Endothelial cell (in vitro differentiated cells): Measurements from ENCODE around the gene NKIRAS1. TPM values are rescaled to one million over a fixed set of nuclear protein-coding genes. Genes with fewer than 3 reads are reported as not detected.

ENCODE experiments used
- DNase-seq: peaks from one replicate; pipeline ENCODE4 v3.0.0; 2021; ENCODE audit warnings: low spot score
- H3K27ac Mint-ChIP-seq: one replicate; pipeline ENCODE4 v1.8.0; 2021; ENCODE audit warnings: mixed read lengths, inconsistent platforms; ENCODE audit not compliant: unreplicated experiment
- H3K27me3 Mint-ChIP-seq: one replicate; pipeline ENCODE4 v1.8.0; 2021; ENCODE audit warnings: mild to moderate bottlenecking, moderate library complexity, mixed read lengths, inconsistent platforms; ENCODE audit not compliant: unreplicated experiment
- H3K36me3 Mint-ChIP-seq: one replicate; pipeline ENCODE4 v1.8.0; 2021; ENCODE audit warnings: mild to moderate bottlenecking, low read depth, mixed read lengths, inconsistent platforms; ENCODE audit not compliant: unreplicated experiment
- H3K4me1 Mint-ChIP-seq: one replicate; pipeline ENCODE4 v1.8.0; 2021; ENCODE audit warnings: mild to moderate bottlenecking, mixed read lengths, inconsistent platforms; ENCODE audit not compliant: unreplicated experiment
- H3K4me3 Mint-ChIP-seq: one replicate; pipeline ENCODE4 v1.8.0; 2021; ENCODE audit warnings: mild to moderate bottlenecking, mixed read lengths, inconsistent platforms; ENCODE audit not compliant: unreplicated experiment
- H3K9me3 Mint-ChIP-seq: one replicate; pipeline ENCODE4 v1.8.0; 2021; ENCODE audit warnings: mixed read lengths, inconsistent platforms; ENCODE audit not compliant: unreplicated experiment
- total RNA-seq: library from RNA; stranded (reverse); fragmentation: NEBNext Ultra II Directional; extraction: Animal tissue kit (Norgen Biotek cat#: 25700); gene quantifications from one replicate; pipeline ENCODE4 v1.2.1, GENCODE V29; 2021; ENCODE audit not compliant: unreplicated experiment
- TF ChIP-seq, protein P1 (sequence below): fragments of 200-600 bp; sonication (generic); IDR thresholded peaks from one replicate; pipeline ENCODE4 v1.5.0; 2021; ENCODE audit warnings: antibody characterized with exemption; ENCODE audit not compliant: unreplicated experiment

Gene NKIRAS1
- total RNA-seq, 1 donor from 2014 or later = 4.3 TPM

DNA sequence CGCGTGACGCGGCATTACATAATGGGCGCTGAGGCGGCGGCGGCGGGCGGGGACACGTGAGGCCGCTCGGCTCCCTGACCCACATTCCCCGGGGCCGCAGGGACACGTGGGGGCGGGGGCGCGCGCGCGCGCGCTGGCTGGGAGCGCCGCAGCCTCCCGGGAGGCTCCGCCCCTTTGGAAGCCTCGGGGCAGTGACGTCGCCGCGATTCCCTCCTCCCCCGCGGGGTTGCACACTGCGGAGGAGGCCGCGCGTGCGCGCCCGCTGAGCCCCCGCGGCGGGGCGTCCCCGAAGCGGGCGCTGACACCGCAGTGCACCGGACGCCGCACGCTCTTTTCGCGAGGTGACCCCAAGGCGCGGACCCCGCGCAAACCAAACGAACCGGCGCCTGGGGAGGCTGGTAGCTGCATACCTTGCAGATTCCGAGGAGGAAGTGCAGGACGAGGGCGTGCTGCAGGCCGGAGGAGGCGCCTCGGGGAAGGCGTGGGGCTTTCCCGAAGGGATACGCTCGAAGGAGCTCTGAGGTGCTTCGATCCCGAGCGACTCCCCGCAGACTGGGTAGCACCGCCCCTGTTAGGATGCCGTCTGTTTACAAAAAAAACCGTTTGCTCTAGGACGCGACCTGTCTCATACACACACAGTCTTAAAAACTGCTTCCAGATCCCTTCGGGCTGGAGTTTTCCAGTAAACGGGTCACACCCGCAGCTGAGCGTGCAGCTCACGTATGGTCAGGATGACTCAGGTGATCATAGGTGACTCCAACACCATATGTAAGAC lies 29.3 kb upstream of the NKIRAS1 start:
- peaks cover 10% of the 10 kb centered on the region for H3K4me1 Mint-ChIP-seq
- TF ChIP-seq, protein P1, sequence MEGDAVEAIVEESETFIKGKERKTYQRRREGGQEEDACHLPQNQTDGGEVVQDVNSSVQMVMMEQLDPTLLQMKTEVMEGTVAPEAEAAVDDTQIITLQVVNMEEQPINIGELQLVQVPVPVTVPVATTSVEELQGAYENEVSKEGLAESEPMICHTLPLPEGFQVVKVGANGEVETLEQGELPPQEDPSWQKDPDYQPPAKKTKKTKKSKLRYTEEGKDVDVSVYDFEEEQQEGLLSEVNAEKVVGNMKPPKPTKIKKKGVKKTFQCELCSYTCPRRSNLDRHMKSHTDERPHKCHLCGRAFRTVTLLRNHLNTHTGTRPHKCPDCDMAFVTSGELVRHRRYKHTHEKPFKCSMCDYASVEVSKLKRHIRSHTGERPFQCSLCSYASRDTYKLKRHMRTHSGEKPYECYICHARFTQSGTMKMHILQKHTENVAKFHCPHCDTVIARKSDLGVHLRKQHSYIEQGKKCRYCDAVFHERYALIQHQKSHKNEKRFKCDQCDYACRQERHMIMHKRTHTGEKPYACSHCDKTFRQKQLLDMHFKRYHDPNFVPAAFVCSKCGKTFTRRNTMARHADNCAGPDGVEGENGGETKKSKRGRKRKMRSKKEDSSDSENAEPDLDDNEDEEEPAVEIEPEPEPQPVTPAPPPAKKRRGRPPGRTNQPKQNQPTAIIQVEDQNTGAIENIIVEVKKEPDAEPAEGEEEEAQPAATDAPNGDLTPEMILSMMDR = no peak
- no peaks in the 10 kb centered on the region for H3K9me3 Mint-ChIP-seq
- H3K36me3 Mint-ChIP-seq = peaks cover 9% of the 10 kb centered on the region
- H3K27me3 Mint-ChIP-seq = peaks cover 15% of the 10 kb centered on the region
- H3K27ac Mint-ChIP-seq = peak overlapping the region; percentile 93
- peak; percentile 100 for DNase-seq
- peak overlapping the region; percentile 97 for H3K4me3 Mint-ChIP-seq

DNA sequence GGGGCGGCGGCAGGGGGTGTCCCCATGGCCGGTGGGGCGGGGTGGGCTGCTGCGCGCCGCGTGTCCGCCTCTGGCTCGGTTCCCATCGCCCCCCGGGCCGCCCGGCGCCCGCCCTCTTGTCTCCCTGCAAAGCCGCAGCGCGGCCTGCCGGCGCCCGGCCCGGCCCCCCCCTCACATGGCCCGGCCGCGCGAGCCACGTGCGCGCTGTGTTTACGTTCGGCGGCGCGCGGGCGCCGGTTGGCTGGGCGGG lies 28.8 kb upstream of the NKIRAS1 start:
- Mint-ChIP-seq H3K9me3 (no peaks in the 10 kb centered on the region), H3K27ac (no peak overlapping the region), H3K36me3 (peaks cover 9% of the 10 kb centered on the region), H3K4me1 (peaks cover 10% of the 10 kb centered on the region), H3K4me3 (no peak overlapping the region), H3K27me3 (peaks cover 15% of the 10 kb centered on the region)
- no peak for DNase-seq
- TF ChIP-seq, protein P1 = no peak

DNA sequence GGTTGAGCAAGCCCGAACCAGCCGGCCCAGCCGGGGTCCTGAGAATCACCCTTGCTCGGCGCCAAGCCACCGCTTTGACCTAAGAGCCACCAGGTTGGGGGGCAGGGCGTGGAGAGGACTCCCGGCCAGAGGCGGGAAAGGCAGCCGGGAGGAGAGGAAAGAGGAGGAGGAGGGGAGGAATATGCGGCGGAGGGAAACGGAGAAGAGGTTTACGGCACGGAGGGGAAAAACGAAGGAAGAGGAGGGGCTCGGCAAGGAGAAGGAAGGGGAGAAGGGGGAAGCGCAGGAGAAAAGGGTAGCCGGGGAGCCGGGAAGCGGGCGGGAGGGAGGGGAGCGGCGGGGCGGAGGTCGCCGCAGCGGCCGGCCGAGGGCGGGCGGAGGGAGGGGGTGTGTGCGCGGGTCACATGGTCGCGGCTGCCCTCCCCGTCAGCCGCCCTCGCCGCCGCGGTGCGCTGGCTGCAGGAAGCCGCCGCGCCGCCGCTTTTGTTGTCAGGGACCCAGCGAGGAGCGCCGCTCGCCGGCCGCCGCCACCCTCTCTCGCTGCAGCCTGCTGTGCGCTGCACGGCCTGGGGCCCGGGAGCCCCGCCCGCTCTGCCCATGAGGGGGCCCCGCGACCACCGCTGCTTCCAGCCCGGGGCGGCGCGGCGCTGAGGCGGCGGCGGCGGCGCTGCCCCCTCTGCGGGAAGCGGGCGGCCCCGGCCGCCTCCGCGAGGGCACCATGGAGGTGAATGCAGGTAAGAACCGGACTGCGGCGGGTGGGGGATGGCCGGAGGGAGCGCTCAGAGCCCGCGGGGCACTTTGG lies 28.3 kb upstream of the NKIRAS1 start, which contains the start of gene NR1D2:
Gene NR1D2 (plus strand): TSS at position 426 of the 802 bp plus-strand sequence. CDS start 293 bp downstream, at position 719.
- H3K36me3 Mint-ChIP-seq = peaks cover 9% of the 10 kb centered on the region
- peaks cover 10% of the 10 kb centered on the region for H3K4me1 Mint-ChIP-seq
- peak within 1 kb of the TSS; percentile 94 for H3K4me3 Mint-ChIP-seq
- TF ChIP-seq, protein P1 = no peak
- H3K9me3 Mint-ChIP-seq = no peaks in the 10 kb centered on the region
- H3K27ac Mint-ChIP-seq = peak within 1 kb of the TSS; percentile 90
- peak; percentile 82 for DNase-seq
- peaks cover 15% of the 10 kb centered on the region for H3K27me3 Mint-ChIP-seq

DNA sequence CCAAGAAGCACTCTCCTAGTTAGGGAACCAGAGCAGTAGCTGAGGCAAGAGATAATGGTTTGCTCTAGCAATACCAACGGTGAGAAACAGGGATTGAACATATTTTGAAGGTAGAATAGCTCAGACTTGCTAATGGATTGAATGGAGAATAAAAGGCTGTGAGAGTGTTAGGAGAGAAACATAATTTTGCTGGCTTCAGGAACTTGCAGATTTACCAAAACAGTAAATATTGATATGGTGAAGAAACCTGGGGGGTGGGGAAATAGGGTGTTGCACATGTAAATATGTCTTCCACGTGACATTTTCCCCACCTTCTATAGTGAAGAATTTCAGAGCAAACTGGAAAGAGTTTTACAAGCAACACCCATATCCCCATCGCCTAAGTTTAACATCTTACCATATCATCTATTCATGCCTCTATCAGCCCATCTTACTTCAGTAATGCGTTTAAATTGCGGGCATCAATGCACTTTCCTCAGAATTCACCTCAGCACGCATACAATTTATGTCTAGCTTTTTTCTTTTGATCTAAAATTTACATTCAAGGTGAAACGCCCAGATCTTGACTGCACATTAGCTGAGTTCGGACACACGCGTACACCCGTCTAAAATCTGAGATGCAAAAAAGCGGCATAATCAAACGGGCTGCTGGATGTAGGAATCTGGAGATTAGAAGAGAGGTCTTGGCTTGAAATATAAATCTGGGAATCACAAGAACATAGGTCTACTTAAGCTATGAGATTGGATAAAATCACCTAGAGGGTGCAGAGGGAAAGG lies 27.4 kb upstream of the NKIRAS1 start:
- peaks cover 9% of the 10 kb centered on the region for H3K36me3 Mint-ChIP-seq
- peak overlapping the region; percentile 90 for H3K27ac Mint-ChIP-seq
- H3K4me3 Mint-ChIP-seq = peak overlapping the region; percentile 94
- H3K4me1 Mint-ChIP-seq = peaks cover 10% of the 10 kb centered on the region
- TF ChIP-seq, protein P1 = no peak
- peaks cover 15% of the 10 kb centered on the region for H3K27me3 Mint-ChIP-seq
- no peaks in the 10 kb centered on the region for H3K9me3 Mint-ChIP-seq
- no peak for DNase-seq
